MM.1S (cell line): ENCODE results near the gene CIROP.

Source experiments
- DNase-seq: peaks from one replicate; pipeline ENCODE4 v3.0.0-alpha.2; 2015
- H2AFZ ChIP-seq: fragments of 300-600 bp; sonication (generic); 2 replicates; pipeline ENCODE4 v1.6.0; 2016; ENCODE audit warnings: antibody characterized with exemption, low read length
- H3F3A ChIP-seq: fragments of 300-600 bp; sonication (generic); 2 replicates; pipeline ENCODE4 v1.6.1; 2016; ENCODE audit warnings: mild to moderate bottlenecking, antibody characterized with exemption, low read length, moderate library complexity, mixed read lengths; ENCODE audit not compliant: insufficient read depth
- H3K27ac ChIP-seq: fragments of 300-600 bp; sonication (generic); 2 replicates; pipeline ENCODE4 v1.5.1; 2016; ENCODE audit warnings: mild to moderate bottlenecking, low read length
- H3K27me3 ChIP-seq: fragments of 300-600 bp; sonication (generic); replicated peaks from 2 replicates; pipeline ENCODE4 v1.6.0; 2016; ENCODE audit warnings: low read length; ENCODE audit not compliant: insufficient read depth
- H3K36me3 ChIP-seq: fragments of 300-600 bp; sonication (generic); replicated peaks from 2 replicates; pipeline ENCODE4 v1.6.1; 2016; ENCODE audit warnings: mild to moderate bottlenecking, low read length, mixed read lengths; ENCODE audit not compliant: insufficient read depth
- H3K4me1 ChIP-seq: fragments of 300-600 bp; sonication (generic); 2 replicates; pipeline ENCODE4 v1.6.1; 2016; ENCODE audit warnings: low read length, mixed read lengths
- H3K4me2 ChIP-seq: fragments of 300-600 bp; sonication (generic); 2 replicates; pipeline ENCODE4 v1.6.0; 2016; ENCODE audit warnings: low read depth, low read length
- H3K4me3 ChIP-seq: fragments of 300-600 bp; sonication (generic); 2 replicates; pipeline ENCODE4 v1.5.1; 2016; ENCODE audit warnings: low read length, mixed read lengths
- H3K79me2 ChIP-seq: fragments of 300-600 bp; sonication (generic); 2 replicates; pipeline ENCODE4 v1.6.1; 2016; ENCODE audit warnings: mixed run types, low read length, mixed read lengths
- H3K9ac ChIP-seq: fragments of 300-600 bp; sonication (generic); 2 replicates; pipeline ENCODE4 v1.6.1; 2016; ENCODE audit warnings: low read length, mixed read lengths
- H3K9me2 ChIP-seq: fragments of 300-600 bp; sonication (generic); replicated peaks from 2 replicates; pipeline ENCODE4 v1.6.1; 2016; ENCODE audit warnings: mild to moderate bottlenecking, low read length, mixed read lengths; ENCODE audit not compliant: insufficient read depth
- H3K9me3 ChIP-seq: fragments of 300-600 bp; sonication (generic); replicated peaks from 2 replicates; pipeline ENCODE4 v1.6.1; 2016; ENCODE audit warnings: mild to moderate bottlenecking, low read length, mixed read lengths; ENCODE audit not compliant: insufficient read depth
- H4K20me1 ChIP-seq: fragments of 300-600 bp; sonication (generic); 2 replicates; pipeline ENCODE4 v1.6.1; 2016; ENCODE audit warnings: mild to moderate bottlenecking, low read length, moderate library complexity, mixed read lengths; ENCODE audit not compliant: insufficient read depth
- CTCF ChIP-seq: fragments of 300-600 bp; sonication (generic); IDR thresholded peaks from 2 replicates; pipeline ENCODE4 v1.5.1; 2016; ENCODE audit warnings: antibody characterized with exemption, low read length, mixed read lengths
- EZH2 ChIP-seq: fragments of 300-600 bp; sonication (generic); optimal IDR thresholded peaks from 2 replicates; pipeline ENCODE3; 2017; ENCODE audit warnings: low read depth, mild to moderate bottlenecking, antibody characterized with exemption, low read length, mixed read lengths
- EZH2phosphoT487 ChIP-seq: fragments of 300-600 bp; sonication (generic); IDR thresholded peaks from 2 replicates; pipeline ENCODE4 v1.6.1; 2018; ENCODE audit warnings: antibody characterized with exemption, low read length

CIROP gene

DNA sequence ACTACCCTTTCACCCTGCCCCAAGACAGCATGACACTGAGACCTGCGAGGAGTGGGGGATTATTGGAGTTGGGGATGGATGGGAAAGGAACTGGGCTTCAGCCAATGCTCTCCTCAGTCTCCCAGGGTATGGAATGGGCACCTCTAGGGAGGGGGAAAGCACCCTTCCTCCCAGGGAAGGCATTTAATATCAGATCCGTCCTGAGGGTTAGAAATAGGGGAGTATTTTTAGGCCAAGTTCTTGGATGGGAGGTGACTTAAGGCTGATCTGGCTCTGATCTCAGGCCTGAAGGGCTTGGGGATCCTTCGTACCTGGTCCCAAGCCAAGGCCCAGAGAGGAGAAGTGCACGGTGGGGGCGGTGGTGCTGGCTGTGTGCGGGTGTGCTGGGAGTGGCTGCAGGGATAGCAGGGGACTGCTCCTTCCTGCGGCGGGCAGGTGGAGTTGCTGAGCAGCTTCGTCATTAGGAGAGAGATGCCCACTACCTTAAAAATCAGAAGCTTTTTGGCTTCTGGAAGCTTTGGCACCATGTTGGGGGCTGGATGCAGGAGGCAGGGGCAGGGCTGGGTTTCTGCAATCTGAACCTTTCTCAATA lies 21.2 kb upstream of the CIROP start:
- Histone ChIP-seq H3F3A (peaks cover 4% of the 10 kb centered on the region; the same call in 1 of the 2 replicates), H3K79me2 (no peaks in the 10 kb centered on the region), H3K9ac (no peak overlapping the region), H3K36me3 (no peaks in the 10 kb centered on the region), H3K4me3 (no peak overlapping the region), H3K4me1 (peaks cover 10% of the 10 kb centered on the region), H3K4me2 (no peak overlapping the region), H3K27me3 (no peaks in the 10 kb centered on the region), H3K9me2 (no peaks in the 10 kb centered on the region), H3K27ac (no peak overlapping the region), H3K9me3 (no peaks in the 10 kb centered on the region), H4K20me1 (no peaks in the 10 kb centered on the region), H2AFZ (no peak overlapping the region)
- DNase-seq = no peak
- TF ChIP-seq EZH2 (no peak), CTCF (no peak), EZH2phosphoT487 (no peak)

DNA sequence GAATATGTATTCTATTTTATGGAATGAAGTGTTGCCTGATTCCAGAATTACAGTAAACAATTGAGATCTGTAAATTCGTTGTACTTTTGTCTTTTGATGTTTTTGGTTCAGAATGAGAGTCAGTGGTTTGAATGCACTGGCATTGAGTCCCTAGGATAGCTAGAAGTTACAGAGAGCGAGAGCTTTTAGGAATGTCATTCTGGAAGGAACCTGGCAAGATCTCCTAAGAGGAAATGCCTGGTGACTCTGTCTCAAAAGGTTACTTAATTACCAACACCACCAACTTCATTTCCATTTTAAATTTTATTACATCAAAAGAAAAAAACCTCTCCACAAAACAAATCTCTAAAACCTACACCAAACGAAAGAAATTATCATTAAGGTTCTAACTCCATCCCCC lies 20.2 kb upstream of the CIROP start:
- H3K27ac ChIP-seq = no peak overlapping the region
- no peak overlapping the region for H3K4me2 ChIP-seq
- no peak overlapping the region for H3K4me3 ChIP-seq
- no peaks in the 10 kb centered on the region for H3K79me2 ChIP-seq
- H3K9me2 ChIP-seq = no peaks in the 10 kb centered on the region
- no peak overlapping the region for H3K9ac ChIP-seq
- H3K36me3 ChIP-seq = no peaks in the 10 kb centered on the region
- DNase-seq = no peak
- H4K20me1 ChIP-seq = no peaks in the 10 kb centered on the region
- H3K27me3 ChIP-seq = no peaks in the 10 kb centered on the region
- TF ChIP-seq EZH2 (no peak), EZH2phosphoT487 (no peak), CTCF (no peak)
- peaks cover 5% of the 10 kb centered on the region; the same call in 1 of the 2 replicates for H3F3A ChIP-seq
- H2AFZ ChIP-seq = no peak overlapping the region
- H3K9me3 ChIP-seq = no peaks in the 10 kb centered on the region
- H3K4me1 ChIP-seq = peaks cover 11% of the 10 kb centered on the region

- Histone ChIP-seq H3K27ac (no peak overlapping the region), H3K9me3 (no peaks in the 10 kb centered on the region), H3K9me2 (no peaks in the 10 kb centered on the region), H4K20me1 (no peaks in the 10 kb centered on the region), H3K36me3 (no peaks in the 10 kb centered on the region), H3K4me1 (peaks cover 11% of the 10 kb centered on the region), H3K4me3 (no peak overlapping the region), H3K9ac (no peak overlapping the region), H3F3A (peaks cover 5% of the 10 kb centered on the region; the same call in 1 of the 2 replicates), H3K79me2 (no peaks in the 10 kb centered on the region), H3K27me3 (no peaks in the 10 kb centered on the region), H3K4me2 (no peak overlapping the region), H2AFZ (no peak overlapping the region)
- no peak for DNase-seq
- TF ChIP-seq EZH2 = no peak
- TF ChIP-seq CTCF = no peak
- TF ChIP-seq EZH2phosphoT487 = no peak
Observed at GRCh38 chr14:23124337-23124954, 19.7 kb upstream of the CIROP start.
